ENCODE data around the gene SERINC5.
"Not testable (repeated sequence)": the region's sequence is repeated elsewhere in the genome, so short reads cannot be mapped to it uniquely, and the experiment has no call there.

The SERINC5 gene

GRCh38 chr5:80198399-80198798 is 57.4 kb downstream of the SERINC5 start:
- peak; percentile 93 for DNase-seq (ENCODE audit: low spot score)

GRCh38 chr5:80195837-80196400 is 59.9 kb downstream of the SERINC5 start:
- DNase-seq (ENCODE audit: low spot score), result no peak

GRCh38 chr5:80194468-80194867 is 61.4 kb downstream of the SERINC5 start:
- DNase-seq (ENCODE audit: low spot score), result no peak

GRCh38 chr5:80193401-80193800 is 62.4 kb downstream of the SERINC5 start:
- peak; percentile 24 for DNase-seq (ENCODE audit: low spot score)

- peak; percentile 37 for DNase-seq (ENCODE audit: low spot score)
These were observed 63.2 kb downstream of the SERINC5 start for GRCh38 chr5:80192507-80193241.

GRCh38 chr5:80191991-80192398 is 63.9 kb downstream of the SERINC5 start:
- DNase-seq (ENCODE audit: low spot score), result peak; percentile 81

GRCh38 chr5:80191397-80191796 is 64.5 kb downstream of the SERINC5 start:
- no peak for DNase-seq (ENCODE audit: low spot score)

- no peak for DNase-seq (ENCODE audit: low spot score)
These were observed 64.9 kb downstream of the SERINC5 start for GRCh38 chr5:80190960-80191359.

GRCh38 chr5:80189701-80190100 is 66.1 kb downstream of the SERINC5 start:
- DNase-seq (ENCODE audit: low spot score), result no peak

GRCh38 chr5:80189201-80189600 is 66.6 kb downstream of the SERINC5 start:
- no peak for DNase-seq (ENCODE audit: low spot score)

- no peak for DNase-seq (ENCODE audit: low spot score)
These were observed 68.3 kb downstream of the SERINC5 start for GRCh38 chr5:80187421-80188090.

- not testable (repeated sequence) for DNase-seq (ENCODE audit: low spot score)
These were observed 70.3 kb downstream of the SERINC5 start for GRCh38 chr5:80185535-80185934.

- no peak for DNase-seq (ENCODE audit: low spot score)
These were observed 70.8 kb downstream of the SERINC5 start for GRCh38 chr5:80185095-80185494.

- DNase-seq (ENCODE audit: low spot score), result peak; percentile 59
These were observed 71.4 kb downstream of the SERINC5 start for GRCh38 chr5:80184235-80185023.

GRCh38 chr5:80183728-80184234 is 72.1 kb downstream of the SERINC5 start:
- not testable (repeated sequence) for DNase-seq (ENCODE audit: low spot score)

GRCh38 chr5:80182809-80183580 is 72.9 kb downstream of the SERINC5 start:
- no peak for DNase-seq (ENCODE audit: low spot score)

- no peak for DNase-seq (ENCODE audit: low spot score)
These were observed 74.1 kb downstream of the SERINC5 start for GRCh38 chr5:80181618-80182211.

GRCh38 chr5:80177236-80177635 is 78.6 kb downstream of the SERINC5 start:
- no peak for DNase-seq (ENCODE audit: low spot score)

- no peak for DNase-seq (ENCODE audit: low spot score)
These were observed 80.5 kb downstream of the SERINC5 start for GRCh38 chr5:80175337-80175736.

GRCh38 chr5:80174790-80175189 is 81.1 kb downstream of the SERINC5 start:
- no peak for DNase-seq (ENCODE audit: low spot score)
